Effector CD8-positive, alpha-beta T cell (primary cell): ENCODE data around the gene TEC.
"Not testable (repeated sequence)": the region's sequence is repeated elsewhere in the genome, so short reads cannot be mapped to it uniquely, and the experiment has no call there.

Source experiments
- DNase-seq: peaks from one replicate; lab custom pipeline; 2025; lab: John Stamatoyannopoulos, UW

TEC gene

DNA sequence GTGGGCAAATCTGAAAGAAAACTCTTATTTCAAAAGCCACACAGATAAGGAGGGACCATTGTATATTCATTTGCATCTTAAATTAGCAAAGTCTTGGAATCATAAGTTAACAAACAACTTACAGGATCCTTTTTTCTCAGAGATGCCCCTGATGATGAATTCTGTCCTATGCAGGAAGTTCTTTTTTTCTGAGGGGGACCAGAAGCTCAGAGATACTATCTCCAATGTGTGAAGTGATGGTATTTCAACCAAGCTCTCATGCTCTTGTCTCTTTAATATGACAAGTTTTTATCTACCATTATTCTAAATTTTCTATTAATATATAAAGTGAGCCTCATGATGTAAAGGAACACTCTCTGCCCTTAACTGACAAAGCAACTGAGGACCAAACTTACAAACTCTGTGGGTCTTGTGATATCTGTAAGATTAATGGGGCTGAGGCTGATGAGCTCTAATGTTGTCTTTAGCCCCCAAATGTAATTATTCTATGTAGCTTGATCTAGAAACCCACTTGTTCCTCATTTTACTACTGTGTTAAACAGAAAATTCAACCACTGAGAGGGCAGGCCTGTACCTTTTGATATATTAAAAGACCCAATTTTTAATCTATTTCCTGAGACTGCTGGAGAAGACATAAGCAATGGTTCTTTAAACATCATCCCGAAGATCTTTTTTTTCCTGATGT, 27.0 kb downstream of the TEC start:
- DNase-seq = no peak

GRCh38 chr4:48241731-48242130, 27.9 kb downstream of the TEC start:
- no peak for DNase-seq

- no peak for DNase-seq
Observed at GRCh38 chr4:48237996-48238645, 31.5 kb downstream of the TEC start.

DNA sequence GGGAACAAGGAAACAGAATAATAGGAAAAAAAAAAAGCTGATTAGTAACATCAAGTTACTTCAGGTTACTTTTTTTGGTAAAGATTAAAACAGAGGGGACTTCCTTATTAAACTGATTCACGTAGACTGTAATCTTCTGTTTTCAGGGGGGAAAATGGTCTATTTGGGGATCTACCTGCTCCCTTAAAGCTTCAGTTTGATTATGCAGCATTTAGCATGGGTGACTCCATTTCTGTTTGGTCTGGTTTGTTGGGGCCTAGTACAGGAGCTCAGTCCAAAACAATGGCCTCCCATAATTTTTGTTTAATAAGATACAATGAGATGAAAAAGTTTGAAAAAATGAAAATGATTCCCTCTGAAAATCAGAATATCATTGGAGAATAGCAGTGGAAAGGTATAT, 34.6 kb downstream of the TEC start:
- no peak for DNase-seq

DNA sequence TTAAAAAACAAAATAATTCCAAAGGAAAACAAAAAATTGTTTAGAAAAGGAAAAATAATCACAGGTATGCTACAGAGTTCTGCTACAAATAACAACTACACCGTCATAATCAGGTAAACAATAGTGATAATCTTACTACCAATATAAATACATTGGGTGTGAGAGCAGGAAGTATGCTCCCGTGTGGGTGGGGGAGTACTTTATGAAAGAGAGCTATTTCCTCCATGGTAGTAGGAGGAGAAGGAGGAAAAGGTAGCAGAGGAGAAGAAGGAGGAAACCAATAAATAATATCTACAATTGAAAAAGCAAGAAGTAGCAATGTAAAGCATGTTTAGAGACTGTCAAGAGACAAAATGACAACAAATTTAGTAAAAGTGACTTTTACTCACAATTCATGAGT, 35.1 kb downstream of the TEC start:
- DNase-seq = no peak

DNA sequence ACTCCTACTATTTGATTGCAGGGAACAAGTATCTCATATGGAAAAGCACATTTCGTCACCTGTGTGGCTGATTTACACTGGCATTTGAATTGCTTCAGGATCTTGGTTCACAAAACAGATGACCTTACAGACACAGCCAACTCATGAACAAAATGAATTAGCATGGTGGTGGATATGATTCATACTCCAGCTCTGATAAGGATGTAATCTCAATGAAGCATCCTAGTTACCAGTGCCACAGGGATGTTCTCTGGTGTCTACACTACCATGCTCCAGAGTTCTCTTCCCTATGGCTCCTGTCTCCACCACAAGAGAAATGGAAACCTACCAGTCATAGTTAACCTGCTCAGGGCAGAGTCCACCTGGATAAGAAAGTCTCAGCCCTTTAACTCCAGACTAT, 40.7 kb downstream of the TEC start:
- DNase-seq = no peak

- DNase-seq = no peak
Observed at GRCh38 chr4:48227662-48228061, 42.0 kb downstream of the TEC start.

GRCh38 chr4:48226199-48226598, 43.4 kb downstream of the TEC start:
- no peak for DNase-seq

GRCh38 chr4:48225368-48226141, 44.1 kb downstream of the TEC start:
- no peak for DNase-seq

GRCh38 chr4:48224606-48225005, 45.0 kb downstream of the TEC start:
- no peak for DNase-seq

DNA sequence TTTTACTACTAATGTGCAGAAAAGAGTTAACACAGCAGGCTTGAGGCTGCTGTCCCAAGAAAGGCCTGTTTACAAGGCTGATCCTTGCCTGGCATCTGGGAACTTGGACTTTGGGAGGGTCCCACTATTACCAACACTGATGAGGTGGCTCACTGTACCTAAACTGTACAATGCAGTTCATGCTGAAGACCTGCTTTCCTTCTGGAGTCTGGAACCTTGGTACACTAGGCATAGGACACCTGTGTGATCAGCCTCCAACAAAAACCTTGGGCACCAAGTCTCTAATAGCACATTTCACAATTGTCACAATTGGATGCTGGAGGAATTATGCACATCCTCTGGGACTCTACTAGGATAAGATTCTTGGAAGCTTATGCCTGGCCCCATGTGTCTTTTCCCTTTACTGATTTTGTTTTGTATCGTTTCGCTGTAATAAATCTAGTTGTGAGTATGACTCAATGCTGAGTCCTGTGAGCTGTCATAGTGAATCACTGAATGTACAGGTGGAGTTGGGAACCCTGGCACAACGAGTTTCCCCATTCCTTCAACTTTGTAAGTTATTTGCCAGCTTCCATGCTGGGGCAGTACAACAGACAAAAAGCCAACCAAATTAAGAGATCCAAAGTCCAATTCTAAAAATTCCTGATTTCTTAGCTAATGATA, 45.9 kb downstream of the TEC start:
- DNase-seq = no peak

GRCh38 chr4:48222491-48222890, 47.1 kb downstream of the TEC start:
- DNase-seq = no peak

DNA sequence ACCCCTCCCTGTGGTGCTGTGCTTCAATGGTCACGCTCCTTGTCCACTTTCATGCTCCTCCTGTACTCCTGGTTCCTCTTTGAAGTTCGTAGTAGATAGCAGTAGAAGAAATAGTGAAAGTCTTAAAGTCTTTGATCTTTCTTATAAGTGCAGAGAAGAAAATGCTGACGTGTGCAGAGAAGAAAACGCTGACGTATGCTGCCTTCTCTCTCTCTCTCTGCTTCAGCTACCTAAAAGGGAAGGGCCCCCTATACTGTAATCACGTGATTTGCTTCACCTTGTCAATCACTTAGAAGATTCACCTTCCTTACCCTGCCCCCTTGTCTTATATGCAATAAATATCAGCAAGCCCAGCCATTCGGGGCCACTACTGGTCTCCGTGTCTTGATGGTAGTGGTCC, 50.2 kb downstream of the TEC start:
- DNase-seq = not testable (repeated sequence)

- DNase-seq = no peak
Observed at GRCh38 chr4:48216563-48216962, 53.1 kb downstream of the TEC start.

GRCh38 chr4:48215977-48216376, 53.7 kb downstream of the TEC start:
- DNase-seq = no peak

GRCh38 chr4:48212165-48212564, 57.5 kb downstream of the TEC start:
- no peak for DNase-seq

- no peak for DNase-seq
Observed at GRCh38 chr4:48210966-48211328, 58.7 kb downstream of the TEC start.

GRCh38 chr4:48205626-48206025, 64.0 kb downstream of the TEC start:
- DNase-seq = no peak

DNA sequence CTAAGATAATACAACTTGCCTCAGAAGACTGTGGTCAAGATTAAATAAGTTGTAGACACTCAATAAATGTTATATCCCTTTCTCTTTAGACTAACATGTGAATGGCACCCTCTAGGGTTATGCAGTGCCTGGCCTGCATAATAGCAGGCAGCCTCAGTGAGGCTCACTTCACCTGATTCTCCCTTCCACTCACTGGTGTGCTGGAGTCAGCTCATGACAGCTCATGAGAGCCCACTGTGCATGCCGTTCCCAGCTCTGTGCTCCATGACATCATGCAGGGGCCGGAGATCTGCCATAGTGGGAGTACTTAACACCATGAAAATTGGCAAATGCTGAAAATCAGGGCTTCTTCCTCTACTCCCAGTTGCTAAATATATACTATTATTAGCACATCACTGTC, 64.5 kb downstream of the TEC start:
- no peak for DNase-seq

GRCh38 chr4:48203819-48204218, 65.8 kb downstream of the TEC start:
- no peak for DNase-seq

- no peak for DNase-seq
Observed at GRCh38 chr4:48197643-48198237, 71.9 kb downstream of the TEC start.
